NOMO-1 (cell line): ENCODE results near the gene HAUS2.
"Not testable (repeated sequence)": the region's sequence is repeated elsewhere in the genome, so short reads cannot be mapped to it uniquely, and the experiment has no call there.

Experiments used
- DNase-seq, 2 experiments: peaks; one replicate each; lab custom pipeline; 2025; ENCODE audit not compliant: unreplicated experiment in 2 of 2; lab: John Stamatoyannopoulos, UW

The HAUS2 gene

GRCh38 chr15:42548249-42549031 lies at the start of gene HAUS2, which contains the start of gene LRRC57:
Gene HAUS2, plus strand, starts transcription at chr15:42548838. Its CDS starts 35 bp downstream, at chr15:42548873.
Gene LRRC57, minus strand, starts transcription at chr15:42548793. Its CDS starts 359 bp downstream, at chr15:42548434.
- peak; percentile 78 to 81 for DNase-seq

GRCh38 chr15:42499858-42500609 lies 48.6 kb upstream of the HAUS2 start:
- DNase-seq, result no peak

DNA sequence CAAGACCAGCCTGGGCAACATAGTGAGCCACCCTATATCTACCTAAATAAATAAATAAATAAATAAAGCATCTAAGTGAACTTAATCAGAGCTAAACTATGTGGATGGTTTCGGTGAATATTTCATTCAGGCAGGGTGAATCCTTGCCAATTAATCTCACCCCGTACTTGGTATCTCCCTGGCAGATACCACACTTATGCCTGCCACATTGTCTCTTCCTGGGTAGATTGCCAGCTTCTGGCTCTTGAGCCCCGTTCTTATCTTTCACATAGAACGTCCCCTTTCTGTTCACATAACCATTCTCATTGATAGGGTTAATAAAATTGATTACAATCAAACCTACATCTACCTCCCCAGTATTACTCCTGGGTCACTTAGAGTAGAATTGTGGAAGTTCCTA lies 46.2 kb upstream of the HAUS2 start:
- no peak for DNase-seq

- peak in 1 of 2 experiments; percentile 18 for DNase-seq
Measured at GRCh38 chr15:42503825-42504224, 44.8 kb upstream of the HAUS2 start.

DNA sequence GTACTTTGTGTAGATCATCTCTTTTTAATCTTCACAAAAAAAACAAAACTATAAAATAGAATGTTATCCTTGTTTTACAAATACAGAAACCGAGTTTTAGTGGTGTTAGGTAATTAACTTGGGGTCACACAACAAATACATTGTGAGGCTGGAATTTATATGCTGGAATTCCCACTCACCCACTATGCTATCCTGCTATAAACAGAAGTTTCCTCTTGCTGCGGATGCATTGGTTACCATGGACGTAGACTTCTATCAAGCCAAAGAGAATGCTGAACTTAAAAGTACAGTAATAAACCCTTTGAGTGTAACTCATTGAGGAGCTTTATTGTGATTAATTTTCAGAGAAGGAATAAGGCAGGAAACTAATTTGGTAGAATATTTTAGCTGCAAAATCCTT lies 44.0 kb upstream of the HAUS2 start:
- no peak for DNase-seq

DNA sequence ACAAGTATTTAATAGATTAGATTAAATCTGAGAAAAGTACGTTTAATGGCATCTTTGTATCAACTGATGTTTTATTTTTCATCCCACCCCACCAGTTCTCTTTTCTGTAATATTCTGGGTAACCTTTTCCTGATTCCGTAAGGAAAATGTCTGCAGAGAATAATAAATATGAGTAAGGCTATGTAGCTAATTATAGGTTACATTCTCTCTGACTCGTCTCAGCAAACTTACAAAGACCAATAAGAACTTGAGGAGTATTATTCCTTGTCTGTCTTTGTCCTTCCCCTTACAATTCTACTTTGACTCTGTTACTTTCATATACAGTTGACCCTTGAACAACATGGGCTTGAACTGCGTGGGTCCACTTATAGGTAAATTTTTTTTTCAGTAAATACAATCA lies 41.1 kb upstream of the HAUS2 start:
- DNase-seq, result no peak

DNA sequence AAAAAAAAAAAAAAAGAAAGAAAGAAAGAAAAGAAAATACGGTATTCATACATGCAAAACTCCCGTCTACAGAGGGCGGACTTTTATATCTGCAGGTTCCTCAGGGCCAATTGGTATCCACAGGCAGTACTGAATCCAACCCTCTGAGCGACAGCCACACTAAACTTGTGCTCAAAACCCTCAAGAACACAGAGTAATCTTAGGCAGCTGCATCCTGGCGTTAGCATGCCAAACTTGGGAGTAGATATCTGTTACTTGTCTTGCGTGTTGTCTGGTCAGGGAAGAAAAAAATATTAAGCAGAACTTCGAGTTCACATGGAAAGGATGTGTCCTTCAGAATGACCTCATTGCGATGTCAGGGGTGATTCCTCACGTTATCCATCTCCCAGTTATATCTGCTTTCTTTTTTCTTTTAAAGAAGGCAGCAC lies 40.4 kb upstream of the HAUS2 start:
- no peak for DNase-seq

- DNase-seq, result no peak
Measured at GRCh38 chr15:42510258-42511006, 38.2 kb upstream of the HAUS2 start.

GRCh38 chr15:42511007-42511391 lies 37.6 kb upstream of the HAUS2 start:
- peak in 1 of 2 experiments; percentile 79 for DNase-seq

GRCh38 chr15:42523331-42523730 lies 25.3 kb upstream of the HAUS2 start:
- no peak for DNase-seq

DNA sequence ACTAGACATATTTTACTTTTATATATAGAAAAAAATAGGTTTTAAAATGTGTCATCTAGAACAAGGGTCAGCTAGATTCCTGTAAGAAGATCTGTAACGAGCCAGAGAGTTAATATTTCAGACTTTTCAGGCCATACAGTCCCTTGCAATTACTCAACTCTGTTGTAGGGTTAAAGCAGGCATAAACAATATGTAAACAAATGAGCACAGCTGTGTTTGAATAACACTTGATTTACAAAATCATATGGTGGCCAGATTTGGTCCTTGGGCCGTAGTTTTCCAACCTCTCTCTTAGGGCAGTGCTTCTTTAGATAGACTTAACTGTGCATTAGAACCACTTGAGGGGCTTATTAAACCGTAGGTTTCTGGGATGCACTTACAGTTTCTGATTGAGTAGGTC lies 19.7 kb upstream of the HAUS2 start:
- DNase-seq, result no peak

GRCh38 chr15:42533246-42533645 lies 15.4 kb upstream of the HAUS2 start:
- no peak for DNase-seq

DNA sequence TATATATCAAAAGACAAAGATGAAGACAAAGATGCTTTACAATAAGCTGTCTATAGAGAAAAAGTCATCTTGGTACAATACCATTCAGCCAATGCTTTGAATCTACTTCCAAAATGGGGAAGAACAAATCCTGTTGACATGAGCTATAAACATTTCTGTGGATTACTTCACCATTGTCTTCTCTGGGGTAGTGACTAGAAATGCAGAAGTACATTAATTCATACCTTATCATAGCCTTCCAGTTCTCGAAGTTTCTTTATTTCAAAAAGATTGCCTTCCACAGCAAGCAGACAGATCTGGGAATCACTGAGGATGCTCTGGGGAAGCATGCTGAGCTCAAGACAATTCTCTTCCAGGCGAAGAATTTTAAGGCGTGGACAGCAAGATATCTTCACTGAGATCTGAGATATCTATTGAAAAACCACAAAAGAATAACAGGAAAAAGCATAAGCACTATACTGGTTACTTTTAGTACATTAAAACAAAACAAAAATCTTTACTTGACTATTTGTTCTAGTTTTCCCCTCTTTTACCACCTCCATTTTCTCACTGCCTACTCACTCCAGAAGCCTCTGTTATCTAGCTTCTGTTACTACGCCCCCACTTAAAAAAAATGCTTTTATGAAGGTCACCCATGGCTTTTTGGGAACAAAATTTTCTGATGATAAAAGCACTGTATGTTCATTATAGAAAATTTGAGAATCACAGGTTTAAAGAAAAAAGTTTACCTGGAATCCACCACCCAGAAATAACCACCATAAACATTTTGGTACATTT lies 3.6 kb upstream of the HAUS2 start:
- DNase-seq, result peak; percentile 67 to 94

- peak; percentile 22 to 29 for DNase-seq
Measured at GRCh38 chr15:42547918-42548248, 755 bp upstream of the HAUS2 start.

GRCh38 chr15:42549032-42549491 lies 424 bp downstream of the HAUS2 start:
- peak; percentile 48 to 56 for DNase-seq

DNA sequence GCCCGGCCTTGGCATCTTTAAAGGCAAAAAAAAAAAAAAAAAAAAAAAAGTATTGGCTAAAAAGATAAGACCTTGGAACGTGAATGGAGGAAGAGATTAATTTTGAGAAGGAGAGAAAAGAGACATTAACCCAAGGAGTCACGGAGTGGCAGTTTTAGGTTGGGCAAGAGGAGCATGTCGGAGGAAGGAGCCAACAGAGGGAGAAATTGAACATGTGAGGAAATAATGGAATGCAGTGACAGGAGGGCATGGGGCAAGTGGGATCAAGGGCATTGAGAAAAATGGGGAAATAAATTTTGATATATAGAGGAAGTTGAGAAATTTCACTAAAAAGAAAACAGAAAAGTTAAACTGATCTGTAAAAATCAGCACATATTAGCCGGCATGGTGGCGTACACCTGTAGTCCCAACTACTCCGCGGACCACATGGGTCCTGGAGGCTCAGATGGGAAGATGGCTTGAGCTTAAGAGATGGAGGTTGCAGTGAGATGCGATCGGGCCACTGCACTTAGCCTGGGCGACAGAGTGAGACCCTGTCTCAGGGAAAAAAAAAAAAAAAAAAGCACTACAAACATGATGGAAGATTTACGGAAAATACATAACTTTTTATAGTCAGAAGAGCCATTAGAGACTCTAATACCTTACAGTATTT lies 1.2 kb downstream of the HAUS2 start:
- peak in 1 of 2 experiments; percentile 31 for DNase-seq

- no peak for DNase-seq
Measured at GRCh38 chr15:42553554-42553953, 4.9 kb downstream of the HAUS2 start.

- DNase-seq, result not testable (repeated sequence)
Measured at GRCh38 chr15:42556550-42557207, 8.0 kb downstream of the HAUS2 start.

DNA sequence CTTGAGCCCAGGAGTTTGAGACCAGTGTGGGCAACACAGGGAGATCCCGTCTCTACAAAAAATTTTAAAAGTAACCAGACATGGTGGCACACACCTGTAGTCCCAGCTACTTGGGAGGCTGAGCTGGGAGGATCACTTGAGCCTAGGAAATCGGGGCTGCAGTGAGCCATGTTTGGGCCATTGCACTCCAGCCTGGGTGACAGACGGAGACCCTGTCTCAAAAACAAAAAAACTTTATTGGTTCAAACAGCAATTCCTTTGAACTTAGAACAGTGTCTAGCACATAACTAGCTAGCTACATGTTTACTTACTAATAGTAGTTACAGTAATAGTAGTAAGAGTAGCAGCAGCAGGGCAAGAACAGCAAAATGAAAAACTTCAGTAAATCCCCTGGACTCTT lies 10.1 kb downstream of the HAUS2 start:
- no peak for DNase-seq
